NK-92 treated with Interleukin-12 subunit alpha and Interleukin-12 subunit beta, amount 100 ng/mL, for 24 hours (cell line): ENCODE data around the gene DAZAP1.
"Not testable (repeated sequence)": the region's sequence is repeated elsewhere in the genome, so short reads cannot be mapped to it uniquely, and the experiment has no call there.

Experiments
- DNase-seq: peaks from one replicate; lab custom pipeline; 2025; lab: John Stamatoyannopoulos, UW

The DAZAP1 gene

GRCh38 chr19:1426736-1427135 is 19.4 kb downstream of the DAZAP1 start:
- no peak for DNase-seq

- no peak for DNase-seq
Measured at GRCh38 chr19:1427221-1427920, 20.0 kb downstream of the DAZAP1 start.

GRCh38 chr19:1428738-1429391 is 21.5 kb downstream of the DAZAP1 start:
- DNase-seq: no peak

- DNase-seq: no peak
Measured at GRCh38 chr19:1429750-1430149, 22.4 kb downstream of the DAZAP1 start.

- DNase-seq: no peak
Measured at GRCh38 chr19:1430246-1430645, 22.9 kb downstream of the DAZAP1 start.

GRCh38 chr19:1431759-1432506 is 24.5 kb downstream of the DAZAP1 start:
- DNase-seq: no peak

GRCh38 chr19:1432507-1432887 is 25.1 kb downstream of the DAZAP1 start:
- no peak for DNase-seq

- no peak for DNase-seq
Measured at GRCh38 chr19:1433119-1434039, 26.0 kb downstream of the DAZAP1 start.

GRCh38 chr19:1434040-1434366 is 26.6 kb downstream of the DAZAP1 start:
- no peak for DNase-seq

- no peak for DNase-seq
Measured at GRCh38 chr19:1434577-1435060, 27.2 kb downstream of the DAZAP1 start.

- no peak for DNase-seq
Measured at GRCh38 chr19:1435378-1435989, 28.1 kb downstream of the DAZAP1 start.

GRCh38 chr19:1437609-1438008 is 30.2 kb downstream of the DAZAP1 start:
- DNase-seq: no peak

GRCh38 chr19:1438035-1438932 is 30.9 kb downstream of the DAZAP1 start, which contains the start of gene RPS15:
Gene RPS15 (plus strand): TSS chr19:1438396. CDS start chr19:1438426, 30 bp downstream.
- peak; percentile 89 for DNase-seq

GRCh38 chr19:1438933-1439354 is 31.6 kb downstream of the DAZAP1 start:
- DNase-seq: no peak

GRCh38 chr19:1439525-1440417 is 32.4 kb downstream of the DAZAP1 start:
- DNase-seq: not testable (repeated sequence)

GRCh38 chr19:1440418-1440801 is 33.0 kb downstream of the DAZAP1 start:
- DNase-seq: no peak

- DNase-seq: no peak
Measured at GRCh38 chr19:1441022-1441426, 33.6 kb downstream of the DAZAP1 start.

GRCh38 chr19:1441677-1442438 is 34.5 kb downstream of the DAZAP1 start:
- DNase-seq: no peak
